ENCODE results near the gene KCNH8.

KCNH8 gene

GRCh38 chr3:19216669-19217337, 68.5 kb downstream of the KCNH8 start:
- TF ChIP-seq POU6F1 (CRISPR knock-in tag; IDR thresholded peaks at IDR 0.05; ENCODE audit: borderline replicate concordance, low read depth) (no peak), ZNF8 (CRISPR knock-in tag; IDR thresholded peaks at IDR 0.05) (no peak), OSR1 (CRISPR knock-in tag; IDR thresholded peaks at IDR 0.05) (no peak), ZFP3 (CRISPR knock-in tag; IDR thresholded peaks at IDR 0.05) (no peak), PPARA (CRISPR knock-in tag; IDR thresholded peaks at IDR 0.05; ENCODE audit: borderline replicate concordance) (no peak), TSHZ2 (CRISPR knock-in tag; IDR thresholded peaks at IDR 0.05) (no peak)
- ATAC-seq: no peak

GRCh38 chr3:19220311-19220710, 72.0 kb downstream of the KCNH8 start:
- no peak for ATAC-seq
- TF ChIP-seq ZC3H10 (CRISPR knock-in tag; IDR thresholded peaks at IDR 0.05): no peak
- no peak for TF ChIP-seq ZNF565 (CRISPR knock-in tag; conservative IDR thresholded peaks at IDR 0.05; ENCODE audit: low read depth)
- no peak for TF ChIP-seq RARB (CRISPR knock-in tag; IDR thresholded peaks at IDR 0.05)
- no peak for TF ChIP-seq CREB5 (CRISPR knock-in tag; IDR thresholded peaks at IDR 0.05; ENCODE audit: low read depth)
- TF ChIP-seq ZNF8 (CRISPR knock-in tag; IDR thresholded peaks at IDR 0.05): no peak
- no peak for TF ChIP-seq PATZ1 (CRISPR knock-in tag; IDR thresholded peaks at IDR 0.05; ENCODE audit: borderline replicate concordance)
- TF ChIP-seq POU6F1 (CRISPR knock-in tag; IDR thresholded peaks at IDR 0.05; ENCODE audit: borderline replicate concordance, low read depth): no peak
- TF ChIP-seq ISL1 (CRISPR knock-in tag; IDR thresholded peaks at IDR 0.05): no peak
- TF ChIP-seq OSR1 (CRISPR knock-in tag; IDR thresholded peaks at IDR 0.05): no peak

GRCh38 chr3:19221081-19221480, 72.8 kb downstream of the KCNH8 start:
- no peak for TF ChIP-seq ZFP3 (CRISPR knock-in tag; IDR thresholded peaks at IDR 0.05)
- no peak for TF ChIP-seq ZNF565 (CRISPR knock-in tag; conservative IDR thresholded peaks at IDR 0.05; ENCODE audit: low read depth)
- TF ChIP-seq ESRRG (CRISPR knock-in tag; IDR thresholded peaks at IDR 0.05): no peak
- TF ChIP-seq RARB (CRISPR knock-in tag; IDR thresholded peaks at IDR 0.05): no peak
- no peak for TF ChIP-seq PPARA (CRISPR knock-in tag; IDR thresholded peaks at IDR 0.05; ENCODE audit: borderline replicate concordance)
- TF ChIP-seq ZNF70 (CRISPR knock-in tag; IDR thresholded peaks at IDR 0.05): no peak
- TF ChIP-seq CSDC2 (CRISPR knock-in tag; IDR thresholded peaks at IDR 0.05): no peak
- TF ChIP-seq BACH2 (CRISPR knock-in tag; IDR thresholded peaks at IDR 0.05; ENCODE audit: borderline replicate concordance): no peak
- TF ChIP-seq SNAI2 (CRISPR knock-in tag; IDR thresholded peaks at IDR 0.05): no peak
- TF ChIP-seq ZNF8 (CRISPR knock-in tag; IDR thresholded peaks at IDR 0.05): no peak
- no peak for TF ChIP-seq ZFP30 (CRISPR knock-in tag; IDR thresholded peaks at IDR 0.05)
- no peak for TF ChIP-seq GLIS3 (CRISPR knock-in tag; IDR thresholded peaks at IDR 0.05)
- TF ChIP-seq TSHZ2 (CRISPR knock-in tag; IDR thresholded peaks at IDR 0.05): no peak
- TF ChIP-seq ZC3H10 (CRISPR knock-in tag; IDR thresholded peaks at IDR 0.05): no peak
- TF ChIP-seq ARNTL (CRISPR knock-in tag; IDR thresholded peaks at IDR 0.05; ENCODE audit: borderline replicate concordance, low read depth): no peak
- no peak for TF ChIP-seq PATZ1 (CRISPR knock-in tag; IDR thresholded peaks at IDR 0.05; ENCODE audit: borderline replicate concordance)
- TF ChIP-seq POU6F1 (CRISPR knock-in tag; IDR thresholded peaks at IDR 0.05; ENCODE audit: borderline replicate concordance, low read depth): no peak
- TF ChIP-seq ISL1 (CRISPR knock-in tag; IDR thresholded peaks at IDR 0.05): no peak
- ATAC-seq: no peak

Data from SK-N-SH treated with all-trans-retinoic acid at 6 μM for 48 hours (cell line).